Measurements from ENCODE around the gene SLC4A2.
A peak's percentile ranks its signal among the peaks of the same experiment; 100 is the strongest.

The SLC4A2 gene

GRCh38 chr7:151125470-151125845 lies 66.1 kb downstream of the SLC4A2 start:
- Histone ChIP-seq H3K4me3 (ENCODE audit: low read length in 2 of 2) (peak overlapping the region; percentile 19 to 67), H3K27me3 (ENCODE audit: control insufficient read depth in 1 of 2, insufficient read depth in 2 of 2, low read length in 2 of 2) (peaks cover 0 to 2% of the 10 kb centered on the region in 2 donors), H3K9ac (ENCODE audit: low read length in 2 of 2) (no peak overlapping the region), H3K27ac (ENCODE audit: low read length) (no peak overlapping the region), H3K36me3 (ENCODE audit: control insufficient read depth in 2 of 2, insufficient read depth in 2 of 2, low read length in 2 of 2) (peaks cover 21 to 49% of the 10 kb centered on the region in 2 donors), H3K4me1 (ENCODE audit: control insufficient read depth, insufficient read depth, low read length) (peaks cover 22% of the 10 kb centered on the region), H3K9me3 (ENCODE audit: control insufficient read depth in 2 of 2, low read length in 2 of 2) (no peaks in the 10 kb centered on the region)

DNA sequence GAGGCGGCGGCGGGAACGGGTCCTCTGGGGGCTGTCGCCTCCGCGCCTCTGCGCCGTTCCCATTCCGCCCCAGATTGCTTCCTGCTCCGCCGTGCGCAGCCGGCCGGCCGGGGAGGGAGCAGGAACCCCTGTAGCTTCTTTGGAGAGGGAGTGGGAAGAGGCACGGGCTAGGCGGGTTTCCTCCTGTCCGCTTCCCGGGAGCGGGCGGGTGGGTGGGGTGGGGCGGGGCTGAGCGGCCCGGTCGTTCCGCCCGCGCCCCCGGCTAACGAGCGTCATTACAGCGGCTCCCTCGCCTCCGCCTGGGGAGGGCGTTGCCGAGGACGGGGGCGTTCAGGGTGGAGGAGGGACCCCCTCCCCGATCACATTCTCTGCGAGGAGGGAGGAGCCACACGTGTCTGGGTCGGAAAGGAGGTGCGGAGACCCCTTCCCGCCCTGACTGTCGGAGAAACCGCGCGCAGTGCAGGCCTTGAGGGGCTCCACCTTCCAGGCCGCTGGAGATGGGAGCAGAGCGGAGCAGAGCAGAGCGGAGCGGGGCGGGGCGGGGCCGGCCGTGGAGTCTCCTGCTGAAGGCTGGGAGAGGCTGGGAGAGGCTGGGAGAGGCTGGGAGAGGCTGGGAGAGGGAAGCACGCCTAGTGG lies 66.6 kb downstream of the SLC4A2 start:
- Histone ChIP-seq H3K27me3 (ENCODE audit: control insufficient read depth in 1 of 2, insufficient read depth in 2 of 2, low read length in 2 of 2) (peaks cover 0 to 2% of the 10 kb centered on the region in 2 donors), H3K27ac (ENCODE audit: low read length) (no peak overlapping the region), H3K9ac (ENCODE audit: low read length in 2 of 2) (no peak overlapping the region), H3K9me3 (ENCODE audit: control insufficient read depth in 2 of 2, low read length in 2 of 2) (no peaks in the 10 kb centered on the region), H3K4me3 (ENCODE audit: low read length in 2 of 2) (peak overlapping the region; percentile 19 to 67), H3K4me1 (ENCODE audit: control insufficient read depth, insufficient read depth, low read length) (peaks cover 22% of the 10 kb centered on the region), H3K36me3 (ENCODE audit: control insufficient read depth in 2 of 2, insufficient read depth in 2 of 2, low read length in 2 of 2) (peaks cover 21 to 50% of the 10 kb centered on the region in 2 donors)
